ENCODE results near the gene WWOX.

- no peak for TF ChIP-seq POLR2A (IDR thresholded peaks at IDR 0.05; ENCODE audit: low read length)
- no peak for TF ChIP-seq GATA1 (IDR thresholded peaks at IDR 0.05; ENCODE audit: low read depth, low read length)
Observed at GRCh38 chr16:79170555-79171246, 1071.2 kb downstream of the WWOX start.
